ENCODE data around the gene MAML3.

MAML3 gene

DNA sequence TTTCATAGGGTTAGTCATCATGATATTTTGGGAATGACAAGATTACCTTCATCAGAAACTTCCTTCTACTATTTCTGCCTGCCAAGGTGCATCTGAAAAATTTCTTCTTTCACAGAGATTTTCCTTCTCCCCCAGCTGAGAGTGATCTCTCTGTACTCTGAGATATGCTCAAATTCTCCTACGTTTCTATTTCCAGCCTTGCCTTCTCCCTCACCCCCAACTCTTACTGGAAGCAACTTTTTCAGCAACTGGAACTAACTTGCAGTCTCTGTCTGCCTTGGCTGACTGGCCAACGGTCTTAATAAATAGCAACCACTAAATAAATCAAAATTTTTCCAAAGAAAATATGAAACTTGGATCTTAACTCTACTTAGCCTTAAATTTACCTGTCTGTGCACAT is 122.3 kb downstream of the MAML3 start:
- no peak for DNase-seq

DNA sequence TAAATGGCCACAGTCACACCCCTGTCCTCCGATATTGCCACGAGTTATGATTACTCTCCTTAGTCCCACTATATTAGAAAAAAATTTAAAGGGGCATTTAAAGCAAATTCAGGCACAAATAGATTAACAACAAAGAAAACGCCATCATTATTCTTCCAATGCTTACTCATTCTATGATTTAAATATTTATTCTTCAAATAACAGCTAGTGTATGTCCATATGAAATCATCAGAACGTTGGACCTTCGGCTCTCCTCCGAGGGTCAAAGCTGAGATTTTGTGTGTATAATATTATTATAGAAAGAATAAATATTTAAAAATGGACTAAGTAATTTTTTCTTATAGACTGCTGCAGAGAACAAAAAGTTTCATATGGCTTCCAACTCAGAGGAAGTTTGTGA is 122.9 kb downstream of the MAML3 start:
- no peak for DNase-seq

DNA sequence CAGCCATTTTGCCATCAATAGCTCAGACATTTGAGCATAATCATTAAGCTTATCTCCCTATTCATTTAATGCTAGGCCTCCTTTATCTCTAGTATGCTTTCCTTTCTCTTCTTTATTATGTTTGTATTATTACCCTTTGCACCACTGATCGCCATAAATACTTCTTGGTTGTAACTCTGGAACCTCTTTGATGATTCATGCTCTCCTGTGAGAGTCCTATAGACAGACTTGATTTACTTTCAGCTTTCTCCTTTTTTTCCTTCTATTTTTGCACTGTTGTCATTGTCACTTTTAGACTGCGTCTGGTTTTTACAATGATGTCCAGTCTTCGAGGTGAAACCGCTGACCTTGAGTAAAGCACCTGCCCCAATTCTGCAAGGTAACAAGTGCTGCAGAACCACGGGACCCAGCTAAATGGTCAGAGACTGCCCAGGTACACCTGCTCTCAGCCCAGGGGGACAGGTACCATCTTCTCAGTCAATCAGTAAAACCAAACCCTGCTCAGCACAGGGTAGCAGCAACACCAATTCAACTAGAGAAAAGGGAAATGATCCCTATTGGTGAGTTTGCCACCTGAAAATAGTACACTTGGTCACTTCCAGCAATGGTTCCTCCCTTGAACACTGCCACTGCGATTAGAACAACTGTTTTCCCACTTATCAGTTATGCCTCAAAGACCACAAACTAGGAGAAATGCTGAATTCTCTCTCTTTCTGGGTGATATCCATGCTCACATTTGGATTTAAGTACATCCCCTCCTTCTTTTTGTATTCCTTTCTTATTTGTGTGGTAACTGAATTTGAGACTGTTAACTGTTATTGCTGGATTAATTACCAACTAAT is 125.1 kb downstream of the MAML3 start:
- no peak for DNase-seq

DNA sequence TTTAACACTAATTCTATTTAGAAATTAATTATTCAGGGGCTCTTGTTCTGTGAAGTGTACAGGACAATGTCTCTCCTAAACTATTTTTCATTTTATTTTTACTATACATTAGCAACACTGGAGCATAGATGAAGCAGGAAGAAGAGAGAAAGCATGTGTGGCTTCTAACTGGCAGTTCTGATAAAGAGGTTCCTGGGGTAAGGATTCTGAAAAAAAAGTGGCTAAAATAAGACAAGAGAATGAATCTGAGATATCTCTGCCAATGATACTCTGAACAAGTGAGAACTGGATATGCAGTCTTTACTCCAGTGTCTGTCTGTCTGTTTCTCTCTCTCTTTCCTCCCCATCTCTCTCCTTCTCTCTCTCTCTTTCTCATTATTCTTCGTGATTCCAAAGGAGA is 125.9 kb downstream of the MAML3 start:
- DNase-seq = no peak

DNA sequence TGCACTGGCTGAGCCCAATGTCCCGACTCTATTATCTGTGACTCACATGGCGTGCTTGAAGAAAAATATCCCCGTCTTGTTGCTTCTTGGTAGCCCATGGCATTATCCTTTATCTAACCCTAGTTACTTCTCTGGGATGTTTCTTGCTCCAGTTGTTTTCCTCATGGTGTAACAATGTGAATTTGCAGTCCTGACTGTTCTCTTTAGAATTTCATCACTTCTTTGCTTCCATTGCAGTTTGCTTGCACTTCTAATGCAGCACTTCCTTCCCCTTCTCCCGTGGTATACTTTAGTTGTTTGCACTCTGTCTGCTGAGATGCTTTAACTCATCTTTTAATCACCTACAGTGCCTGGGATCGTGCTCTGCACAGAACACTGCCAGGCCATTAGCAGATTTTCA is 126.9 kb downstream of the MAML3 start:
- no peak for DNase-seq

DNA sequence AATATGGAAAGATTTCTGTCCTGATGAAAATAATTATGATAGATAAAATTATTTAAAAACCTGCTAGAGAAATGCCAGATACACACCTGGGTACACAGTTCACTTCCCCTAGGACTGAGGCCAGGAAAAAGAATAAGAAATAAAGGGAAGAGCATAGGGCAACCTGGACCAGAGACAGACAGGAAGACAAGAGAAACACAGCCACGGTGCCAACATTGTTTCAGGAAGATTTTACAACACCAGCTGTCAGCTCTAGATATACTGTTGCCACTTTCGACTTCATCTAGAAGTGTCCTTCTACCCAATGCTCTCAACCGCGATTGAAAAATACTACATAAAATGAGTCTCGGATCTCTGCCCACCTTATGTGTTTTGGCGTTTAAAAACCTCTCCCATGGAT is 128.5 kb downstream of the MAML3 start:
- no peak for DNase-seq

DNA sequence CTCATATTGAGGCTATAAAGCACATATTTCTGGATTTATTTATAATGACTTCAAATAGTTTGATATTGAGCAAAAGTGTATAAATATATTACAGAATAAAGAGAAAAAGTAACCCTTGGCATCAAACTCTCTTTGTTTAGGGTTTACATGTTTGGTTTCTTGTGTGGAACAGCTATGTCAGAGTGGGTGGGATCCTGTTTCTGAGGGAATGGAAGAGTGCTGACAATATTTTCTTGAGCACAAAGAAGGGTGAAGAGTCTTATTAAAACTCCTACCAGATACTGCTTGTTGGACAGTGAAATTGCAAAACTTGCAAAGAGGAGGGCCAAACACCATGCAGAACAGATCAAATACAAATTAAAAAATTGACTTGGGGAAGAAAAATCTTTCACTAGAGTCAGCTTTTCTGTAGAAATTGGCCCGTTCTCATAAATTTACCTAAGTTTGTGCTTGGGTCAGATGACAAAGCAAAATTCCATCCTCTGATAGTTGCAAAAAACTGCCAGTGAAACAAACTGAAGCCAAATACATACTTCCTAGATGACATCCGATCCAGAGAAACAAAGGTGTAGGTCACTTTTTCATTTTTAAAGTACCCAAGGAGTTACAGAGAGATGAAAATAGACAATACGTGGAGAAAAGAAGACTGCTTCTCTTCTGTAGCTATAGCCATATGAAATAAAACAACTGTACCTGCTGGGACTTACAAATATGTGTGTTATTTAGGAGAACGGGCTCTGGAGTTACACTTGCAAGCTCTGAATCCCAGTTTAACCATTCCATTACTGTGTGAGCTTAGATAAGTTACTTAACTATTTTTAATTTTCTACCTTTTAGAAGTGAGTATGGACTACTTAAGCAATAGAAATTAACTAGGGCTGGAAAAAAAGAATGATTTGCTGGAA is 133.3 kb downstream of the MAML3 start:
- no peak for DNase-seq

DNA sequence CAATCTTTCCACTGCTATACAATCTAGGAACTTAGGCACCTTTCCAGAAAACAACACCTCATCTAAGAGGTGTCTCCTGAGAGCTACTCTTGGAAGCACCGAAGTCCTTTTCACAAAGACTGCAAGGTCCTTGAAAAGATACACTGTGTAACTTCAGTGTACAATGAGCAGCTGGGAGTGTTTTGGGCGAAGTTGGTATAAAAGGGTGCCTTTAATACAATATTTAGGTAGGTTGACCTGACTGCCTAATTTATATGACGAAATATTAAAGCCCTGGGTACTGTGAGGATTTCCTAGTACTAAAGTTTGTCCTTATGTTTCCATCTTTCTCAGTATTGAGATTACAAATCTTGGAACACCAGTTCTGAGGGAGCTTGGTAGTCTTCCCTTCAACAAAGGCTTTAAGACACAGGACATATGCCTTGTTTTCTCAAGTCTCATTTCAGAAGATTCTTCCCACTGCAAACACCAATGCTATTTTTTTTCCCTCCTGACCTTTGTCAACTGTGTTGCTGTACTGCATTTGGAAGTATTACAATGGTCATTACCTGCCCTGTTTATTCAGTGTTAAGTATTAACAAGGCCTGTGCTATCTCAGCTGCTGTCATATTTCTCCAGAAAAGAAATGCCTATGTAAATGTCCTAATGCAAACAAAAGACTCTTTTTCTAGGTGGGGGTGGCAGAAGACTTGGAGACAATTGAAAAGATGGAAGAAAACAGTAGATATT is 134.2 kb downstream of the MAML3 start:
- no peak for DNase-seq

DNA sequence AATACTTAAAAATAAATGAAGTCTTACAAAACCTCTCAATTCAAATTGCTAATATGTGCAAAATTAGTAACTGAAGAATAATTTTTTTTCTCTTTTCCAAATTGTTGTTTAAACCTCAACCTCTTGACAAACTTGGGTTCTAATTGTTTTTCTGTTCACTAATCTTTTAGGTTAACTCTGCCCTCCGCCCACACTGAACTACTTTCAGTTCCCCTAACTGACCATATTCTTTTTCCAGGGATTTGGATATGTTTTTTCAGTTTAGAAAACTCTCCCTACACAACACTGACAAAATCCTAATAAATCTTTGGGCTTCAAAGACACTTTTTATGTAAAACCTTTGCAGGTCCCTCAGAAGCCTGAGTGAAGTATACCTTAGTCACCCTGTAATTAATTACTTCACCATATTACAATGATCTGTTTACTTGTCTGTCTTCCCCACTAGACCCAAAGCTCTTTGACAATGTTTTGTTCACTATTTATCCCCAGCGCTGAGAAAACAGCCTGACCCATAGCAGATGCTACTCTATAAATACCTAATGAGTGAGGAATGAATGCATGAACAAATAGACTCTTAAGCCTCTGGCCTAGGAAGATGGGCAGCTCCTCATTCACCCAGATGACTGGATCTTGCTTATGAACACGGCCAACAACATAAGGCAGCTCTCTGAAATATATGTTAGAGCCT is 134.9 kb downstream of the MAML3 start:
- no peak for DNase-seq

DNA sequence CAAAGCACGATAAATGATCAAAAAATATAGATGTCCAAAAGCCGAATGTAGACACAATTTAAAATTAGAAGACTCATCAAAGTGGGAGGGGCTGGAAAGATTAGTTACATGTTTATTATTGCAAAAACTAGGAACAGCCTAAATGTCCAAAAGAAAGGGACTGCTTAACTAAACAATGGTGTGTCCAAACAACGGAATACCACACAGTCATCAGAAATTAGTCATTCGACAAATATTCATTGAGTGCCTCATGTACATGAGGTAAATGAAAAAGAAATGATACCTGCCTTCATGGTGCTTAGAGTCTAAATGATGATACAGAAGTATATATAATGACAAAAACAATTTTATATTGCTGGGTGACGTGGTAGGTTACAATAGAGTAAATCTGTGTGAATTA is 139.7 kb downstream of the MAML3 start:
- no peak for DNase-seq

DNA sequence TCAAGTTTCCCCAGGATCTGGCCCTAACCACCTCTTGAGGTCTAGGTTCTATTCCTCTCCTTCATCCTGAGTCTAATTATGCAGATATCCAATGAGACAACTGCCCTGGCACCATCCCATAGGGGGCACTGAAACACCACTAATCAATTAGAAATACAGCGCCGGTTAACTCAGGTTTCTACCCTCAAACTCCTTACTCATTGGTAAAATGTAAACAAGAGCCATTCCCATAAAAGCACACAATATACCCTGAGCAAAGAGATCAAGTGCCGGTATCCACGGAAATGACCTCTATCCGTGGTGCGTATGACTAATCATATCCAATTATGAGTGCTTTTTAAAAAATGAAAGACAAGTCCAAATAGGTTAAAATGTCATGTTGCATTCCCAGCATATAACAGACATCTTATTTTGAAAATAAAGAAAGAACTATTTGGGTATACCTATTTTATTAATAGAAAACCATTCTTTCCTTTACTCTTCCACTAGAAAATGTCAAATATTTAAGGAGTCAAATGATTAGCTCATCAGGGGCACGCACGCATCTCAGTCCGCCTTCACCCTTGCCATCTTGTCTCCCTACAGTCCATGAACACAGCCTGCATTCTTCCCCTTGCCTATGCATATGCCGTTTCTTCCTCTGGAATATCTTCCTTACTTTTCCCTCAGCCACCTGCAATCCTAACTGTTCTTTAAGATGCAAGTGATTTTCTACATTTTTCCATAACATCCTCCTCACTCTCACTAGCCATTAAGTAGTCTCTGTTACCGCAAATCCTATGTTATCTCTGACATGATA is 141.1 kb downstream of the MAML3 start:
- DNase-seq = peak; percentile 60

DNA sequence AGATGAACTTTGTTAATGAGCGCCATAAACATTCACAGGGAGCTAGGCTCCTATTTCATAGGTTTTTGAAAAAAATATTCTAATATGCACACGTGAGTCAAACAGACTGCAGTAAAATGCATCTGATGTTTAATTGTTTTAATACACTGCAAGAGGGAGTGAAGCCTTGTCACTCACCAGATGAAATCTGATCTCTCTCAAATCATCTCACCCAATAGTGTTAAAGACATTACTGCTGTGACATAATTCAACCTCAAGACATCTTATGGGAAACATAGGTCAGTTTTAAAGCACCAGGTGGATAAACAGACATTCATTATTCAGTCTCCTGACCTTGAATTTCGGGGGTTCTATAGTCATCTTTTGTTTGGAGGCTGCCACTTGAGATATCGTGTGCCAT is 148.3 kb downstream of the MAML3 start:
- DNase-seq = no peak

DNA sequence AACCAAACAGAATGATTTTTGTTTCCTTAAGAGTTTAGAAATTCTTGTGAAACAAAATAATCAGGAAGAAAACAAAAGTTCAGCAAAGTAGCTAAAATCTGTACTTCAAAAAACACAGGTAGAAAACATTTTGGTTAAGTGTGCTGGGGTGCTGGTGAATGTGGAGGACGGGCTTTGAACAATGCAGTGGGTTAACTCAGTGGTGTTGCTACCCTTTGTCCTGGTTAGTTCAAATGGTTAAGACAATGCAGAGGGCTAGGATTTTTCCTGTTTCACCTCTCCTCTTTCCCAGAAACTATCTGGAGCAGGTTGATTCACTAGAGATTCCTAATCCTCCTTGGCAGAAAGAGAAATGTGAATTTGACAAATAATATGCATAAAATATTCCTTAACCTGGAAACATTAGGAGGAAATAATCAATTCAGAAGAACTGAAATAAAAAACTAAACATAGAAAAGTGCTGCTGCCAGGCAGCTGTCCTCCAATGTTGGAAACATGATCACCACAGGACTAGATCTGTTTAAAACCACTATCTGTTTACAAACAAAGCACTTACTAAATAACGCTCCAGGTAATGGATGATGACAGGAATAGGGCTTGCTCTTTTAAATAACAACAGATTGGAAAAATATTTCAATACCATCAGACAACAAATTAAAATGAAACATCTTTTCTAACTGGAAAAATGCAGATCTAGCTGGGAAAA is 148.9 kb downstream of the MAML3 start:
- no peak for DNase-seq

DNA sequence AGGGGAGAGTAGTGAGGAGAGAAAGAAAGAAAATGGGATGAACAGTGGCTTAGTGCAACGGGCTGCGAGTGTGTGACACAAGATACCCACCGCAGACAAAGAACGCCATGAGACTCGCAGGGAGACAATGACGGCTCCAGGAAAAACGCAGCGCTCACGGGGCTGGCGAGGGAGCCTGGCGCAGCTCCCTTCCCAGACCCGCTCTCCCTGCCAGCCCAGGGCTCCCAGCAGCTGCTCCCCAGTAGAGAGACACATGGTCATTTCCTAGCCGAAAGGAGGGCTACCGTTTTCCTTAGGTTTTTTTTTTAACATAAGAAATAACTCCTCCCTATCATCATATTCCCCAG is 149.5 kb downstream of the MAML3 start:
- no peak for DNase-seq

DNA sequence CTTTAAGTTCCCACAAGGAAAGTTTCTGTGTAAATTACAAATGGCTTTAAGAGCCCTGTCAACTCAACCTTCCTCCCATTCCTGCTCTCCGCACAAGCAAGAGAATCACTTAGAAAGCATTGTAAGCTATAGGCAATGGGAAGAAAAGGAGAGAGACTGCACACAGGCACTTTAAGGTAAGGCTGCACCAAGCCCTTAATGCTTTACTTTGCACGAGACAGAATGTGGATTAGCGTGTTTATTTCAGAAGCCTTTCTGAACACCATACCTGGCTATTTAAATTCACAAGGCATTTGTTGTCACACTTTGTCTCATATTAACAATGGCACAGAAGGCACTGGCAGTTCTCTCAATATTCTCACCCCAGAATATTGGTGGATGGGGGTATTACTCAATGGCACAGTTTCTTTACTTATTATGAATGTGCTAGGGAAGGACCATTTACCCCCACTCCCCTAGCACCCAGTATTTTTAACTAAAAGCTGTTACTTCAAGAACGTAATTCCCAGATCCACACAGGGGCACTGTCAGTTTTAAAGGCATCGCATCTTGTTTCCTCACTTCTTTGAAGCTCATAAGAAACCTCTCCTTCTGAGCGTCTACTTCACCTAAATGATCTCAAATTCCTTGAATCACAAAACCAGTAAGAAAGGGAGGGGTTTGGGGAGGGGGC is 150.0 kb downstream of the MAML3 start:
- DNase-seq = no peak

DNA sequence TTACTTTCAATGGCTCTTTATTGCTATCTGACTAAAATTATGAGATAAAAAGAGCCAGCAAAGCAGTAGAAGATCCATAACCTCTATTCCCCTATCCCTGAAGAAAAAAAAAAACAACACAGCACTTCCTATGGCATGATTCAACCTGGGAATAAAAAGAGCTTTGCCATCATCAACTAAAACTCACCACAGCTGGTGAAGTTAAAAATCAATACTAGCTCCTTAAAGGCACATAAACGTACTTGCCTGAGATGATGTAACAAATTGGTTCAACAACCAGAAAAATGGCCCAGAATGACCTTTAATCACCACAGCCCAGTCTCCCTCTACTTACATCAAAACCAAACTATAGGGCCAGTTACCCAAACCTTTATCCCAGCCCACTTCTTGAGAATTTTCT is 153.8 kb downstream of the MAML3 start:
- DNase-seq = no peak

DNA sequence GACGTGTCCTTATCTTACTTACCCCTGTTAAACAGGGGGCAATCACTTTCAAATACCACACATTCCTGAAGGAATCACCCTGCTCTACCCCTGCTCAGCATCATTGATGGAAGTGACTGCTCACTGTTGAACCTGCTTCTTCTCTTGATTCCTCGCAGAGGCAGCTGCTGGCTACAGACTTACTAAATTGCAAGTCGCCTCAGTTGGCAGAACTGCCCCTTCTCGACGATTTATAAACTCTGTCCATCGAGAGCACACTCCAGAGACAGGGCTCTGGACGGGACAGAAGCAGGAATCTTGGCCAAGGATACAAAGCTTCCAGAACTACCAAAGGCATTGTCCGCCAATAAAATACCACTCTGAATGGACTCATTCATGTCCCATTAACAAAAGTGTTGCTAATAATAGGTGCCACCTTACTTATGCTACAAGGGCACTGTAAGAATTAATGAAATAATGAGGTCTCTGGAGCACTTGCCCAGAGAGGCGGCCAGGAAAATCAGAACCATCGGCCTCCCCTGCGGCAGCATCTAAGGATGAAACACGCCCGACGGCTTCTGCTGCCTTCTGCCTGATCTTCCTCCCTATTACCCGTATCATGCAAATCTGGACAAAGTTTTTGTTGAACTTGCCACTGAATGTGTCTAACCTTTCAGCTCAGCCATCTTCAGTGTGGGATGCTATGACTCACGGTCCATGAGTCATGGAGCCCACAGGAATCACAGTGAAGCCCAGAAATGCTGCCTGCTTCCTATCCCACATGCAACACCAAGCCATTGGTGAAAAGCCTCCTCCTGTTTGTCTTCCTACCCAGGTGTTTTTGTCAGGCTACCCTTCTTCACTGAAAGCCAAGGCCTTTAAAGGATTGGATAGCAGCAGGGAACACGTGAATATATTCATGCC is 164.9 kb downstream of the MAML3 start:
- peak; percentile 44 for DNase-seq

DNA sequence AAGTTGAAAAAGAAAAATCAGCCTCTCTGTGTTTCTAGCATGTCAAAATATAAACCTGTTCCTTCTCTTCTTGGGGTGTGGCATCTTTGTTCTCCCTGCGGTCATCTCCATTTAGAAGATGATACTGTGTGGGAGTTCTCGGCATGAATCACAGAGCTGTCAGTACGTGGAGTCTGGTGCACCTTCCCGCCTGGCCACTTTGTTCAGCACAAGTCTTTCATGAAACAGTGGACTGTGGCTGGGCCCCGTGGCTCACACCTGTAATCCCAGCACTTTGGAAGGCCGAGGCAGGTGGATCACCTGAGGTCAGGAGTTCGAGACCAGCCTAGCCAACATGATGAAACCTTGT is 166.5 kb downstream of the MAML3 start:
- no peak for DNase-seq

DNA sequence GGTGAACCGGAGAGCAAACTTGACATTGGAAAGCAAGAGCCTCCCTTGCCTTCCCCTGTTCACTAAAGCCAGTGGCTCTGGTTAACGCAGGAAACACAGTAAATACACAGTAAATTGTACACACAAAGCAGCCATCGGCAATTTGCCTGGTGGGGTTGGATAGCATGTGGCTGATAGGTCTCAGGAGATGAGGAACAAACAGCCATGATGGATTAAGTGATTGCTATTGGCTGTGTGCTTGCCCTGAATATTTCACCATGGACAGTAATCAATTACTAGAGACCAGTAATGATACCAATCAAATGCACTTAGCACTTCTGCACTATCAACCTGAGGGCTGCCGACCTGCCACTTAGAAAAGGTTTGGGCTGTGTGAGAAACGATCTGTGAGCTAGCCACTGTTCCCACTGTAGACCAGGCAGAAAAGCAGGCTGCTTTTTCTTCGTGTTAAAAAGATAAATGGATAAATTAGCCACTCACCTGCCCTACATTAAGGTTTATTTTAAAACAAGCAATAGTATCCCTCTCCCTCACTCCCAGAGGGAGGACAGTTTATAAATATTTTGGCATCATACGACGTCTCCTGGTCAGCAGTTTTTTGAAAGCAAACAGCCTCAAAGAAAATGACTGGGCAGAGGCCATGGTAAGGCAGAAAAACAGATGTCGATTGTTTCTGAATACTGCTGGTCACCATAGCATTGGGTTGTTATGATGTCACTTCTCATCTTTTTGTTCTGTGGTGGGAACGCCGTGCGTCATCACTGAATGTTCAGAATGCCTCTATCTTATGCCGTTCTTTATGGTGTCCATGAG is 167.1 kb downstream of the MAML3 start:
- DNase-seq = no peak

Measured in activated CD4-positive, alpha-beta T cell treated with anti-CD3 and anti-CD28 coated beads, Interleukin-10, Interleukin-2, amounts not matched to agents 100 ng/mL and 50 ng/mL, durations not matched to agents 16 hours and 8 hours (primary cell).